ENCODE measurements around the gene KCNIP1. TPM values are rescaled to one million over a fixed set of nuclear protein-coding genes. Genes with fewer than 3 reads are reported as not detected.

KCNIP1 gene
- total RNA-seq, 1 donor from 2014 or later: not detected

DNA sequence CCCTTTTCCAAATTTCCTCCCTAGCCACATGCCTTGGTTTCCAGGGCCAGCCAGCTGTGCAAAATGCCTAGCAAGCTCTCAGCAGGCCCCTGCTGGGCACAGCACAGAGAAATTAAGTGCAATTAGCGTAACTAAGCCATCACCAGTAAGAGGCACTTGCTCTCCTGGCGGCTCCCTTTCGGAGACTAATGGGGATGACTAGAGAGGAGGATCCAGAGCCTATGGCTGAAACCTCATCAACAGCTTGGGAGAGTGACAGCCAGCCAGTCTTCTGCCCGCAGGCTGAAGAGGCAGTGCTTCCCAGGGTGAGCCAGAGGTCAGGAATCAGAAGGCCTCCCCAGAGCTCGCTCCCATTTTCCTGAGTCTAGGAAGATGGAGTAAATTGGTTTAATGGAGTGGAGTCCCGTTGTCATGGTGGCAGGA is 108.4 kb downstream of the KCNIP1 start:
- intact Hi-C loops (cut with micrococcal nuclease): no loop called here
- Mint-ChIP-seq H3K9me3 (no peaks in the 10 kb centered on the region), H3K4me3 (ENCODE audit: low read depth) (no peak overlapping the region), H3K27ac (no peak overlapping the region), H3K4me1 (ENCODE audit: low read depth) (no peaks in the 10 kb centered on the region), H3K27me3 (ENCODE audit: low read depth) (peaks cover 3% of the 10 kb centered on the region), H3K36me3 (ENCODE audit: low read depth) (no peaks in the 10 kb centered on the region)
- no peak for DNase-seq (ENCODE audit: low spot score)

GRCh38 chr5:170614065-170614490 is 110.3 kb downstream of the KCNIP1 start:
- Mint-ChIP-seq H3K27me3 (ENCODE audit: low read depth) (peaks cover 9% of the 10 kb centered on the region), H3K9me3 (no peaks in the 10 kb centered on the region), H3K4me1 (ENCODE audit: low read depth) (no peaks in the 10 kb centered on the region), H3K36me3 (ENCODE audit: low read depth) (no peaks in the 10 kb centered on the region), H3K4me3 (ENCODE audit: low read depth) (no peak overlapping the region), H3K27ac (no peak overlapping the region)
- intact Hi-C loops (cut with micrococcal nuclease): no loop called here
- no peak for DNase-seq (ENCODE audit: low spot score)

- H3K27me3 Mint-ChIP-seq (ENCODE audit: low read depth): peaks cover 9% of the 10 kb centered on the region
- no peak for DNase-seq (ENCODE audit: low spot score)
- no peak overlapping the region for H3K27ac Mint-ChIP-seq
- H3K9me3 Mint-ChIP-seq: no peaks in the 10 kb centered on the region
- H3K4me3 Mint-ChIP-seq (ENCODE audit: low read depth): no peak overlapping the region
- intact Hi-C loops (cut with micrococcal nuclease): no loop called here
- H3K4me1 Mint-ChIP-seq (ENCODE audit: low read depth): no peaks in the 10 kb centered on the region
- no peaks in the 10 kb centered on the region for H3K36me3 Mint-ChIP-seq (ENCODE audit: low read depth)
Observed at GRCh38 chr5:170614720-170615119, 110.9 kb downstream of the KCNIP1 start.

GRCh38 chr5:170617533-170618490 is 114.0 kb downstream of the KCNIP1 start:
- Mint-ChIP-seq H3K4me3 (ENCODE audit: low read depth) (no peak overlapping the region), H3K4me1 (ENCODE audit: low read depth) (no peaks in the 10 kb centered on the region), H3K27ac (no peak overlapping the region), H3K27me3 (ENCODE audit: low read depth) (peaks cover 9% of the 10 kb centered on the region), H3K36me3 (ENCODE audit: low read depth) (no peaks in the 10 kb centered on the region), H3K9me3 (no peaks in the 10 kb centered on the region)
- intact Hi-C loops (cut with micrococcal nuclease): no loop called here
- no peak for DNase-seq (ENCODE audit: low spot score)

DNA sequence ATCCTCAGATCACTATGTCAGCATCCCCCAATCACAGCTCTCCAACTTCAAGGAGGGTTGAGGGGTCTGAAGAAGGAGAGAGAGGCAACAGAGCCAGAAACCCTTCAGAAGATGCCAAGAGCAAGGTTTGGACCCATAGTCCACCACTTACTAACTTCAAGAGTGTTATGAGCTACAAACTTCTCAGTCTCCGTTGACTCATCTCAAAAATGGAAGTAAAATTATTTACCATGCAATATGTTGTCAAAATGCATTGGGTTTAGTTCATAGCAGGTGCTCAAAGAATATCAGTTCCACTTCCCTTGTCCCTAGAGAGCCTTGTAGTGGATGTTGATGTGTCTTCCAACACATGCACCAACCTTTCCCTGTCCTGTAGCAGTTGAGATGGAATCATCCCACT is 116.0 kb downstream of the KCNIP1 start:
- Mint-ChIP-seq H3K4me3 (ENCODE audit: low read depth) (no peak overlapping the region), H3K4me1 (ENCODE audit: low read depth) (no peaks in the 10 kb centered on the region), H3K27me3 (ENCODE audit: low read depth) (peaks cover 9% of the 10 kb centered on the region), H3K9me3 (no peaks in the 10 kb centered on the region), H3K27ac (no peak overlapping the region), H3K36me3 (ENCODE audit: low read depth) (no peaks in the 10 kb centered on the region)
- no peak for DNase-seq (ENCODE audit: low spot score)
- intact Hi-C loops (cut with micrococcal nuclease): no loop called here

DNA sequence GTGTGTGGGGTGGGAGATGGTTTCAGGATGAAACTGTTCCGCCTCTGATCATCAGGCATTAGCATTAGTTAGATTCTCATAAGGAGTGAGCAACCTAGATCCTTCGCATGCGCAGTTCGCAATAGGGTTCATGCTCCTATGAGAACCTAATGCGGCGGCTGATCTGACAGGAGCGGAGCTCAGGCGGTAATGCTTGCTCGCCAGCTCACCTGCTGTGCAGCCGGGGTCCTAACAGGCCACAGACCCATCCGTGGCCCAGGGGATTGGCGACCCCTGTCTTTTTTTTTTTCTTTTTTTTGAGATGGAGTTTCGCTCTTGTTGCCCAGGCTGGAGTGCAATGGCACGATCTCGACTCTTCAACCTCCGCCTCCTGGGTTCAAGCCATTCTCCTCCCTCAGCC is 119.1 kb downstream of the KCNIP1 start:
- H3K36me3 Mint-ChIP-seq (ENCODE audit: low read depth): no peaks in the 10 kb centered on the region
- no peaks in the 10 kb centered on the region for H3K4me1 Mint-ChIP-seq (ENCODE audit: low read depth)
- no peak overlapping the region for H3K4me3 Mint-ChIP-seq (ENCODE audit: low read depth)
- no peak overlapping the region for H3K27ac Mint-ChIP-seq
- no peaks in the 10 kb centered on the region for H3K9me3 Mint-ChIP-seq
- no peak for DNase-seq (ENCODE audit: low spot score)
- intact Hi-C loops (cut with micrococcal nuclease): no loop called here
- H3K27me3 Mint-ChIP-seq (ENCODE audit: low read depth): peaks cover 3% of the 10 kb centered on the region

GRCh38 chr5:170623576-170624181 is 119.9 kb downstream of the KCNIP1 start:
- Mint-ChIP-seq H3K4me1 (ENCODE audit: low read depth) (no peaks in the 10 kb centered on the region), H3K36me3 (ENCODE audit: low read depth) (no peaks in the 10 kb centered on the region), H3K27ac (no peak overlapping the region), H3K4me3 (ENCODE audit: low read depth) (no peak overlapping the region), H3K9me3 (no peaks in the 10 kb centered on the region), H3K27me3 (ENCODE audit: low read depth) (peaks cover 3% of the 10 kb centered on the region)
- DNase-seq (ENCODE audit: low spot score): no peak
- intact Hi-C loops (cut with micrococcal nuclease): loop anchor here (2.0 kb wide), 1 partner anchor 189 kb away; no protein-coding TSS in a partner anchor

DNA sequence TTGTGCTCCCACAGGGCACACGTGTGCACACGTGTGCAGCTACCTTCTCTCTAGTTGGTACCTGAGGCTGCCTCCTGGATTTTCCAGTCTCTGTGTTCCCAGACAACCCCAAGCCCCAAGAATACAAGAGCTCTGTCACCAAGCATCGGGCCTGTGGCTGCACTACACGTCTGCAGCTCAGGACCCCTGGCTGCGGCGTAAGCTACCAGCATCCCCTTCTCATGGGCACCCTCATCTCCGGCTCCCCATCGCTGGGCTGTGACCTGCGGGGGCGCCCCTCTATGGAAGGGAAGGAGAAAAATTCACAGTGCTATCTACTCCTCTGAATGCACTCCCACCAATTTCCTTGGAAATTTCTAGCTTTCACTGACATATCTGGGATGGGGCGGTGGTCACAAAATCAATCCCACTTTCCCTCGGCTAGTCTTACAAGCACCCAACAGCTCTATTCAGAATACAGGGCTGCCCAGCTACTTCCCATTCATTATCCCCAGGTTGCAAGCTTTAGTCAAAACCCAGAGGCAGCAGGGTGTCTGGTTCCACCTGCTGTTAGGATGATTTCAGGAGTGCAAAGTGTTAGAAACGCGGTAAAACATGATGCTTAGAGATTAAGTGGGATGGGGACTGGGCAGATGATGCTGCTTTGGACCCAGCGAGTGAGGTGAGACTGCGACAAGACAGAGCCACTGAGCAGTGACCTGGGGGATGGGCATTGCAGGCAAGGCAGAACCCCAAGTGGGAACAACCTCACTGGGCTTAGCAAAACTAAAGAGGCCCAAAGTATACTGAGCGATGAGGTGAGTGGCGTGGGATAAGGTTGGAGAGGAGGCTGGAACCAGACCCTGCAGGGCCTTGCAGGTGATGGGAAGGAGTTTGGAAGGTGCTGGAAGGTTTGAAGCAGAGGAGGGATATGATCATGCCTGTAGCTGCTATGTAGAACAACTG is 121.7 kb downstream of the KCNIP1 start:
- H3K36me3 Mint-ChIP-seq (ENCODE audit: low read depth): no peaks in the 10 kb centered on the region
- H3K9me3 Mint-ChIP-seq: no peaks in the 10 kb centered on the region
- no peak overlapping the region for H3K4me3 Mint-ChIP-seq (ENCODE audit: low read depth)
- no peaks in the 10 kb centered on the region for H3K4me1 Mint-ChIP-seq (ENCODE audit: low read depth)
- no peak overlapping the region for H3K27ac Mint-ChIP-seq
- intact Hi-C loops (cut with micrococcal nuclease): loop anchor here (2.0 kb wide), 1 partner anchor 191 kb away; no protein-coding TSS in a partner anchor
- peaks cover 1% of the 10 kb centered on the region for H3K27me3 Mint-ChIP-seq (ENCODE audit: low read depth)
- no peak for DNase-seq (ENCODE audit: low spot score)

- H3K36me3 Mint-ChIP-seq (ENCODE audit: low read depth): no peaks in the 10 kb centered on the region
- no peaks in the 10 kb centered on the region for H3K4me1 Mint-ChIP-seq (ENCODE audit: low read depth)
- no peak for DNase-seq (ENCODE audit: low spot score)
- no peak overlapping the region for H3K4me3 Mint-ChIP-seq (ENCODE audit: low read depth)
- peaks cover 1% of the 10 kb centered on the region for H3K27me3 Mint-ChIP-seq (ENCODE audit: low read depth)
- H3K9me3 Mint-ChIP-seq: no peaks in the 10 kb centered on the region
- no peak overlapping the region for H3K27ac Mint-ChIP-seq
- intact Hi-C loops (cut with micrococcal nuclease): no loop called here
Observed at GRCh38 chr5:170626507-170627150, 122.8 kb downstream of the KCNIP1 start.

- H3K27ac Mint-ChIP-seq: no peak overlapping the region
- no peaks in the 10 kb centered on the region for H3K36me3 Mint-ChIP-seq (ENCODE audit: low read depth)
- intact Hi-C loops (cut with micrococcal nuclease): no loop called here
- DNase-seq (ENCODE audit: low spot score): no peak
- peaks cover 1% of the 10 kb centered on the region for H3K27me3 Mint-ChIP-seq (ENCODE audit: low read depth)
- H3K9me3 Mint-ChIP-seq: no peaks in the 10 kb centered on the region
- H3K4me3 Mint-ChIP-seq (ENCODE audit: low read depth): no peak overlapping the region
- H3K4me1 Mint-ChIP-seq (ENCODE audit: low read depth): no peaks in the 10 kb centered on the region
Observed at GRCh38 chr5:170627271-170627670, 123.5 kb downstream of the KCNIP1 start.

DNA sequence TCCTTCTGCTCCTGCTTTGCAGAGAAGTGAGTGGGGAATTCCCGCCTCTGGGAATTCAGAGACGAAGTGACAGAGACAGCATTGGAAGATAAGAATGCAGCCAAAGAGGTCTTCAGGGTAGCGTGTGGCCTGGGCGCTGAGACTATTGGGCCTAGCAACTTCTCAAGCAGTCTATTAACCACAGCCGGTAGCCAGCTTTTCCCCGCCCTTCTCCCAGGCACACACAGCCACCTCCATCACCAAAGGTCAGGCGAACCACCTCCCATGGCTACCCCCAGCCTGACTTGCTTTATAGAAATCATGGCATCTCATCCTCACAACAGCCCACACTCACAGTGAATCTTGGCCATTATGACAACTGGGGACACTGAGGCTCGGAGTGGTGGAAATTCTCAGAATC is 124.2 kb downstream of the KCNIP1 start:
- H3K4me1 Mint-ChIP-seq (ENCODE audit: low read depth): peaks cover under 1% of the 10 kb centered on the region
- no peak overlapping the region for H3K4me3 Mint-ChIP-seq (ENCODE audit: low read depth)
- no peak overlapping the region for H3K27ac Mint-ChIP-seq
- intact Hi-C loops (cut with micrococcal nuclease): no loop called here
- no peaks in the 10 kb centered on the region for H3K9me3 Mint-ChIP-seq
- no peaks in the 10 kb centered on the region for H3K36me3 Mint-ChIP-seq (ENCODE audit: low read depth)
- peaks cover 1% of the 10 kb centered on the region for H3K27me3 Mint-ChIP-seq (ENCODE audit: low read depth)
- DNase-seq (ENCODE audit: low spot score): no peak
